ENCODE data around the gene CREBBP.

The CREBBP gene

GRCh38 chr16:3836641-3837040, 43.9 kb downstream of the CREBBP start:
- no peak for DNase-seq (ENCODE audit: low read depth)
- TF ChIP-seq, protein P1, sequence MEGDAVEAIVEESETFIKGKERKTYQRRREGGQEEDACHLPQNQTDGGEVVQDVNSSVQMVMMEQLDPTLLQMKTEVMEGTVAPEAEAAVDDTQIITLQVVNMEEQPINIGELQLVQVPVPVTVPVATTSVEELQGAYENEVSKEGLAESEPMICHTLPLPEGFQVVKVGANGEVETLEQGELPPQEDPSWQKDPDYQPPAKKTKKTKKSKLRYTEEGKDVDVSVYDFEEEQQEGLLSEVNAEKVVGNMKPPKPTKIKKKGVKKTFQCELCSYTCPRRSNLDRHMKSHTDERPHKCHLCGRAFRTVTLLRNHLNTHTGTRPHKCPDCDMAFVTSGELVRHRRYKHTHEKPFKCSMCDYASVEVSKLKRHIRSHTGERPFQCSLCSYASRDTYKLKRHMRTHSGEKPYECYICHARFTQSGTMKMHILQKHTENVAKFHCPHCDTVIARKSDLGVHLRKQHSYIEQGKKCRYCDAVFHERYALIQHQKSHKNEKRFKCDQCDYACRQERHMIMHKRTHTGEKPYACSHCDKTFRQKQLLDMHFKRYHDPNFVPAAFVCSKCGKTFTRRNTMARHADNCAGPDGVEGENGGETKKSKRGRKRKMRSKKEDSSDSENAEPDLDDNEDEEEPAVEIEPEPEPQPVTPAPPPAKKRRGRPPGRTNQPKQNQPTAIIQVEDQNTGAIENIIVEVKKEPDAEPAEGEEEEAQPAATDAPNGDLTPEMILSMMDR (IDR thresholded peaks at IDR 0.05; ENCODE audit: low read depth, low read length, missing control alignments): no peak

GRCh38 chr16:3835089-3835602, 45.4 kb downstream of the CREBBP start:
- TF ChIP-seq, protein P1 (IDR thresholded peaks at IDR 0.05; ENCODE audit: low read depth, low read length, missing control alignments): no peak
- H3K4me3 ChIP-seq (ENCODE audit: low read depth, low read length): no peak overlapping the region
- no peak for DNase-seq (ENCODE audit: low read depth)

More at GRCh38 chr16:3836641-3837040, 43.9 kb downstream of the CREBBP start:
- no peak overlapping the region for H3K4me3 ChIP-seq (ENCODE audit: low read depth, low read length)

DNA sequence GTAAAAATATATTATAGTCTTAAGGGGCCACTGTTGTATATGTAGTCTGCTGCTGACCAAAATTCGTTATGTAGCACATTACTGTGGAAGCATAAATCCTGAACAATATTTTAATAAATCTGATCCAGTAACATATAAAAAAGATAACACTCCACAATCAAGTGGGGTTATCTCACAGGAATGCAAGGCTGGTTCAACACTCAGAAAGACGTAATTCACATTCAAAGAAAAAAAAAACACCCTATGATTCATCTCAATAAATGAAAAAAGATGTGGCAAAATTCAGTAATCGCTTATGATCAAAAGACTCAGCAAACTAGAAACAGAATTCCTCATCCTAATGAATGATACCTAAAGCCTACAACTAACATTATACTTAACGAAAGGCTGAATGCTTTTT, 47.8 kb downstream of the CREBBP start:
- TF ChIP-seq, protein P1 (IDR thresholded peaks at IDR 0.05; ENCODE audit: low read depth, low read length, missing control alignments): no peak
- no peak overlapping the region for H3K4me3 ChIP-seq (ENCODE audit: low read depth, low read length)
- DNase-seq (ENCODE audit: low read depth): no peak

- DNase-seq (ENCODE audit: low read depth): no peak
- TF ChIP-seq, protein P1 (IDR thresholded peaks at IDR 0.05; ENCODE audit: low read depth, low read length, missing control alignments): no peak
- H3K4me3 ChIP-seq (ENCODE audit: low read depth, low read length): no peak overlapping the region
These were observed 49.8 kb downstream of the CREBBP start for GRCh38 chr16:3830625-3831254.

- no peak for DNase-seq (ENCODE audit: low read depth)
- no peak overlapping the region for H3K4me3 ChIP-seq (ENCODE audit: low read depth, low read length)
- TF ChIP-seq, protein P1 (IDR thresholded peaks at IDR 0.05; ENCODE audit: low read depth, low read length, missing control alignments): no peak
These were observed 50.6 kb downstream of the CREBBP start for GRCh38 chr16:3829631-3830536.

DNA sequence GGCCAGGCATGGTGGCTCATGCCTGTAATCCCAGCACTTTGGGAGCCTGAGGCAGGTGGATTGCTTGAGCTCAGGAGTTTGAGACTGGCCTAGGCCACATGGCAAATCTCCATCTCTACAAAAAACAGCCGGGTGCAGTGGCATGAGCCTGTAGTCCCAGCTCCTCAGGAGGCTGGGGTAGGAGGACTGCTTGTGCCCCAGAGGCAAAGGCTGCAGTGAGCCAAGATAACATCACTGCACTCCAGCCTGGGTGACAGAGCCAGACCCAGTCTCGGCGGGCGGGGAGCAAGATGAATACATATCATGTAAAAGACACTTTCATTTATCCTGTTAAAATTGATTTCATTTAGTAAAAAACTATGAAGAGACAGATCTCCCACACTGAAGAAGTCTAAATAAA, 54.6 kb downstream of the CREBBP start:
- TF ChIP-seq, protein P1 (IDR thresholded peaks at IDR 0.05; ENCODE audit: low read depth, low read length, missing control alignments): no peak

More for the DNA sequence above, 54.6 kb downstream of the CREBBP start:
- H3K4me3 ChIP-seq (ENCODE audit: low read depth, low read length): no peak overlapping the region
- no peak for DNase-seq (ENCODE audit: low read depth)
